Loucy (cell line): ENCODE results near the gene RELT.

Experiments
- EZH2phosphoT487 ChIP-seq: fragments of 200-600 bp; IDR thresholded peaks from 2 replicates; pipeline ENCODE4 v1.6.1; 2018; ENCODE audit warnings: antibody characterized with exemption, mild to moderate bottlenecking, moderate library complexity, borderline replicate concordance
- TF ChIP-seq, protein P1 (sequence below): fragments of 200-600 bp; sonication (generic); conservative IDR thresholded peaks from 2 replicates; pipeline ENCODE4 v1.5.1; 2014; ENCODE audit warnings: mild to moderate bottlenecking, antibody characterized with exemption, low read length

- TF ChIP-seq, protein P1, sequence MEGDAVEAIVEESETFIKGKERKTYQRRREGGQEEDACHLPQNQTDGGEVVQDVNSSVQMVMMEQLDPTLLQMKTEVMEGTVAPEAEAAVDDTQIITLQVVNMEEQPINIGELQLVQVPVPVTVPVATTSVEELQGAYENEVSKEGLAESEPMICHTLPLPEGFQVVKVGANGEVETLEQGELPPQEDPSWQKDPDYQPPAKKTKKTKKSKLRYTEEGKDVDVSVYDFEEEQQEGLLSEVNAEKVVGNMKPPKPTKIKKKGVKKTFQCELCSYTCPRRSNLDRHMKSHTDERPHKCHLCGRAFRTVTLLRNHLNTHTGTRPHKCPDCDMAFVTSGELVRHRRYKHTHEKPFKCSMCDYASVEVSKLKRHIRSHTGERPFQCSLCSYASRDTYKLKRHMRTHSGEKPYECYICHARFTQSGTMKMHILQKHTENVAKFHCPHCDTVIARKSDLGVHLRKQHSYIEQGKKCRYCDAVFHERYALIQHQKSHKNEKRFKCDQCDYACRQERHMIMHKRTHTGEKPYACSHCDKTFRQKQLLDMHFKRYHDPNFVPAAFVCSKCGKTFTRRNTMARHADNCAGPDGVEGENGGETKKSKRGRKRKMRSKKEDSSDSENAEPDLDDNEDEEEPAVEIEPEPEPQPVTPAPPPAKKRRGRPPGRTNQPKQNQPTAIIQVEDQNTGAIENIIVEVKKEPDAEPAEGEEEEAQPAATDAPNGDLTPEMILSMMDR: no peak
- no peak for TF ChIP-seq EZH2phosphoT487
Measured at GRCh38 chr11:73363147-73363546, 13.1 kb upstream of the RELT start.
